BLaER1 (cell line): Measurements from ENCODE around the gene BFSP1.

Experiments
- H3K27ac ChIP-seq: shearing (Covaris generic); formaldehyde crosslinking; 2 replicates; pipeline ENCODE4 v1.8.1; 2022
- H3K27me3 ChIP-seq: shearing (Covaris generic); formaldehyde crosslinking; 2 replicates; pipeline ENCODE4 v1.8.1; 2022
- H3K36me3 ChIP-seq: shearing (Covaris generic); formaldehyde crosslinking; 2 replicates; pipeline ENCODE4 v1.8.1; 2022
- H3K4me1 ChIP-seq: shearing (Covaris generic); formaldehyde crosslinking; 2 replicates; pipeline ENCODE4 v1.8.1; 2022
- H3K4me2 ChIP-seq: shearing (Covaris generic); formaldehyde crosslinking; 2 replicates; pipeline ENCODE4 v1.8.1; 2022
- H3K4me3 ChIP-seq: shearing (Covaris generic); formaldehyde crosslinking; 2 replicates; pipeline ENCODE4 v1.8.1; 2022
- H3K9ac ChIP-seq: shearing (Covaris generic); formaldehyde crosslinking; 2 replicates; pipeline ENCODE4 v1.8.1; 2022
- H3K9me3 ChIP-seq: shearing (Covaris generic); formaldehyde crosslinking; 2 replicates; pipeline ENCODE4 v1.8.1; 2022
- H4K20me1 ChIP-seq: shearing (Covaris generic); formaldehyde crosslinking; 2 replicates; pipeline ENCODE4 v1.8.1; 2022
- Cebpa-rat ChIP-seq: shearing (Covaris generic); IDR thresholded peaks from 2 replicates; pipeline ENCODE4 v1.8.1; 2022

Gene BFSP1

GRCh38 chr20:17501701-17502100, 29.5 kb downstream of the BFSP1 start:
- no peak overlapping the region for H3K4me2 ChIP-seq
- no peaks in the 10 kb centered on the region for H3K9me3 ChIP-seq
- H3K27ac ChIP-seq: no peak overlapping the region
- no peaks in the 10 kb centered on the region for H3K27me3 ChIP-seq
- H3K4me3 ChIP-seq: no peak overlapping the region
- H3K36me3 ChIP-seq: no peaks in the 10 kb centered on the region
- H3K4me1 ChIP-seq: peaks cover 37% of the 10 kb centered on the region
- no peaks in the 10 kb centered on the region for H4K20me1 ChIP-seq
- TF ChIP-seq Cebpa-rat: no peak
- no peak overlapping the region for H3K9ac ChIP-seq

- no peaks in the 10 kb centered on the region for H3K9me3 ChIP-seq
- TF ChIP-seq Cebpa-rat: no peak
- H3K9ac ChIP-seq: no peak overlapping the region
- no peaks in the 10 kb centered on the region for H3K36me3 ChIP-seq
- H4K20me1 ChIP-seq: no peaks in the 10 kb centered on the region
- H3K4me3 ChIP-seq: no peak overlapping the region
- H3K4me1 ChIP-seq: peaks cover 33% of the 10 kb centered on the region
- H3K27me3 ChIP-seq: no peaks in the 10 kb centered on the region
- no peak overlapping the region for H3K27ac ChIP-seq
- H3K4me2 ChIP-seq: no peak overlapping the region
Observed at GRCh38 chr20:17500826-17501225, 30.4 kb downstream of the BFSP1 start.

GRCh38 chr20:17500271-17500670, 30.9 kb downstream of the BFSP1 start:
- H3K36me3 ChIP-seq: no peaks in the 10 kb centered on the region
- no peaks in the 10 kb centered on the region for H4K20me1 ChIP-seq
- no peaks in the 10 kb centered on the region for H3K27me3 ChIP-seq
- no peak overlapping the region for H3K4me3 ChIP-seq
- peaks cover 28% of the 10 kb centered on the region for H3K4me1 ChIP-seq
- no peak overlapping the region for H3K27ac ChIP-seq
- H3K9me3 ChIP-seq: no peaks in the 10 kb centered on the region
- TF ChIP-seq Cebpa-rat: no peak
- H3K9ac ChIP-seq: no peak overlapping the region
- H3K4me2 ChIP-seq: no peak overlapping the region

GRCh38 chr20:17499041-17499440, 32.1 kb downstream of the BFSP1 start:
- no peak for TF ChIP-seq Cebpa-rat

GRCh38 chr20:17498641-17499040, 32.5 kb downstream of the BFSP1 start:
- no peaks in the 10 kb centered on the region for H3K27me3 ChIP-seq
- H3K9me3 ChIP-seq: no peaks in the 10 kb centered on the region
- H3K9ac ChIP-seq: no peak overlapping the region
- H3K36me3 ChIP-seq: no peaks in the 10 kb centered on the region
- H3K4me3 ChIP-seq: no peak overlapping the region
- TF ChIP-seq Cebpa-rat: no peak
- H3K4me1 ChIP-seq: peaks cover 13% of the 10 kb centered on the region
- no peak overlapping the region for H3K27ac ChIP-seq
- no peak overlapping the region for H3K4me2 ChIP-seq
- H4K20me1 ChIP-seq: no peaks in the 10 kb centered on the region

More at GRCh38 chr20:17499041-17499440, 32.1 kb downstream of the BFSP1 start:
- no peak overlapping the region for H3K4me3 ChIP-seq
- H3K9ac ChIP-seq: no peak overlapping the region
- no peaks in the 10 kb centered on the region for H3K27me3 ChIP-seq
- H4K20me1 ChIP-seq: no peaks in the 10 kb centered on the region
- no peaks in the 10 kb centered on the region for H3K36me3 ChIP-seq
- H3K4me2 ChIP-seq: no peak overlapping the region
- H3K4me1 ChIP-seq: peaks cover 17% of the 10 kb centered on the region
- H3K27ac ChIP-seq: no peak overlapping the region
- H3K9me3 ChIP-seq: no peaks in the 10 kb centered on the region

- H3K4me2 ChIP-seq: no peak overlapping the region
- no peak overlapping the region for H3K9ac ChIP-seq
- no peak overlapping the region for H3K27ac ChIP-seq
- no peaks in the 10 kb centered on the region for H3K36me3 ChIP-seq
- no peaks in the 10 kb centered on the region for H3K27me3 ChIP-seq
- H3K4me3 ChIP-seq: no peak overlapping the region
- H3K9me3 ChIP-seq: no peaks in the 10 kb centered on the region
- no peaks in the 10 kb centered on the region for H4K20me1 ChIP-seq
- peaks cover 8% of the 10 kb centered on the region; the same call in 1 of the 2 replicates for H3K4me1 ChIP-seq
- no peak for TF ChIP-seq Cebpa-rat
Observed at GRCh38 chr20:17497821-17498580, 33.2 kb downstream of the BFSP1 start.

GRCh38 chr20:17495826-17496225, 35.4 kb downstream of the BFSP1 start:
- no peaks in the 10 kb centered on the region for H3K27me3 ChIP-seq

GRCh38 chr20:17494201-17494600, 37.0 kb downstream of the BFSP1 start:
- no peak overlapping the region for H3K4me3 ChIP-seq
- H3K36me3 ChIP-seq: no peaks in the 10 kb centered on the region
- no peak for TF ChIP-seq Cebpa-rat
- no peak overlapping the region for H3K4me2 ChIP-seq
- no peak overlapping the region for H3K27ac ChIP-seq
- H3K4me1 ChIP-seq: peaks cover 4% of the 10 kb centered on the region; the same call in 1 of the 2 replicates
- no peaks in the 10 kb centered on the region for H3K27me3 ChIP-seq
- H3K9me3 ChIP-seq: no peaks in the 10 kb centered on the region
- no peak overlapping the region for H3K9ac ChIP-seq
- H4K20me1 ChIP-seq: no peaks in the 10 kb centered on the region

More at GRCh38 chr20:17495826-17496225, 35.4 kb downstream of the BFSP1 start:
- TF ChIP-seq Cebpa-rat: no peak
- H3K36me3 ChIP-seq: no peaks in the 10 kb centered on the region
- H3K4me2 ChIP-seq: no peak overlapping the region
- no peak overlapping the region for H3K9ac ChIP-seq
- no peak overlapping the region for H3K27ac ChIP-seq
- H4K20me1 ChIP-seq: no peaks in the 10 kb centered on the region
- H3K4me1 ChIP-seq: no peaks in the 10 kb centered on the region
- no peaks in the 10 kb centered on the region for H3K9me3 ChIP-seq
- no peak overlapping the region for H3K4me3 ChIP-seq

GRCh38 chr20:17493173-17493572, 38.0 kb downstream of the BFSP1 start:
- Histone ChIP-seq H3K9ac (no peak overlapping the region), H3K4me3 (no peak overlapping the region), H3K4me1 (peaks cover 7% of the 10 kb centered on the region; the same call in 1 of the 2 replicates), H4K20me1 (no peaks in the 10 kb centered on the region), H3K27ac (no peak overlapping the region), H3K4me2 (no peak overlapping the region), H3K9me3 (no peaks in the 10 kb centered on the region), H3K36me3 (no peaks in the 10 kb centered on the region), H3K27me3 (no peaks in the 10 kb centered on the region)
- TF ChIP-seq Cebpa-rat: no peak

GRCh38 chr20:17491488-17491887, 39.7 kb downstream of the BFSP1 start:
- Histone ChIP-seq H3K4me1 (peaks cover 7% of the 10 kb centered on the region; the same call in 1 of the 2 replicates), H3K36me3 (no peaks in the 10 kb centered on the region), H3K27me3 (no peaks in the 10 kb centered on the region), H3K9me3 (no peaks in the 10 kb centered on the region), H4K20me1 (no peaks in the 10 kb centered on the region), H3K9ac (no peak overlapping the region), H3K27ac (no peak overlapping the region), H3K4me2 (no peak overlapping the region), H3K4me3 (no peak overlapping the region)
- TF ChIP-seq Cebpa-rat: no peak
